GM19239 (cell line): ENCODE data around the gene FBXO36.
"Not testable (repeated sequence)": the region's sequence is repeated elsewhere in the genome, so short reads cannot be mapped to it uniquely, and the experiment has no call there.

ENCODE experiments used
- DNase-seq: peaks from one replicate; pipeline ENCODE4 v3.0.0; 2011; ENCODE audit warnings: low spot score; ENCODE audit not compliant: insufficient read length
- FAIRE-seq: peaks from 2 replicates; lab custom pipeline; 2011; peaks lifted over from hg19 to GRCh38; lab: Jason Lieb, UNC

Gene FBXO36, protein sequence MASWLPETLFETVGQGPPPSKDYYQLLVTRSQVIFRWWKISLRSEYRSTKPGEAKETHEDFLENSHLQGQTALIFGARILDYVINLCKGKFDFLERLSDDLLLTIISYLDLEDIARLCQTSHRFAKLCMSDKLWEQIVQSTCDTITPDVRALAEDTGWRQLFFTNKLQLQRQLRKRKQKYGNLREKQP

GRCh38 chr2:229922449-229923386 is at the start of gene FBXO36:
Gene FBXO36 (plus strand): TSS chr2:229922503. CDS start chr2:229922514, 11 bp downstream.
- peak; percentile 92 for FAIRE-seq
- DNase-seq, result peak; percentile 60

GRCh38 chr2:229873123-229873581 is 49.2 kb upstream of the FBXO36 start:
- FAIRE-seq, result peak; percentile 85
- DNase-seq, result no peak

DNA sequence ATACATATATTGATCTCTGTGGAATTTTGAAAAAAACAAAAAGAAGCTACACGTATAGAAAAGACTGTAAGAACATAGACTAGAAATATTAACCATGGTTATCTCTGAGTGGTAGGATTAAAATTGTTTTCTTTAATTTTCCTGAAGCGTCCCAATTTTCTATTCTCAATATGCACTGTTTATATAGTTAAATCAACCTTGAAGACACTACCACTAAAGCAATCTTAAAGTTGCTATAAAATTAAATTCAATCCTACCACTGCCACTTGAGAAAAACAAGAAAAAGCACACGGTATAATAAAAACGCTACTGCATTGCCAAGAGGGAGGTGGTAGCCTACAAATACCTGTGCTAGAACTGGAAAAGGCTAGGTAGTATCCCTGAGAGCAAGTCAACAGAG is 47.7 kb upstream of the FBXO36 start:
- no peak for DNase-seq
- FAIRE-seq, result peak; percentile 26

- DNase-seq (no peak), FAIRE-seq (no peak)
Measured at GRCh38 chr2:229875549-229875948, 46.8 kb upstream of the FBXO36 start.

DNA sequence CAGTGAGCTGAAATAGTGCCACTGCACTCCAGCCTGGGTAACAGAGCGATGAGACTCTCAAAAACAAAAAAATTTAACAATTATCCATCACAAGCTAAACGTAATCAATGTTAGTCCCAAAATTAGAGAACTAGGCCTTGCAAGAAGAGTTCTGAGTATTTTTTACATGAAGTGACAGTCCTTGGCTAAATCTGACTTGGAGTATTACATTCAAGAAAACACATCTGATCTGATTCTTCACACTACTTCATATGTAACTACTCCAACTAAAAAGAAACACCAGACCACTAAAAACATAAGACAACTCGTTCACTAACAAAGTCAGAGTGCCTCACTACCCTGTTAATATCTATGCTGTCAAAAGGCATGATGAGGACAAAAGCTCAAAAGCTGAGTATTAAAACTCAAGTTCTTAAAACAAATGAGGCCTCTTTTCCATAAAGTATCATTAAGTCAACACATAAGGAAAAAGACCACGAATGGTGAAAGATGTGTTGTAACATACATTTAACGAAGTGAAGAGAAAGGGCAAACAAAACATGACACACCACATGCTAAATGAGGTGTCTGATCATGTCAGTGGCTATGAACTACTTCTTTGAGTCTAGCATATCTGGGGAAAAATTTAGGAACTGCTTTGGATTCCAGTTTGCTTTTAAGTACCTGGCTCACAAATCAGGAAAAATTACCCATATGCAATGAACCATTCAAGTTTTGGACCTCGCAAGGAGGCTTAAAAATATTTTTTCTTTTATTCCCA is 42.9 kb upstream of the FBXO36 start:
- DNase-seq (no peak), FAIRE-seq (no peak)

GRCh38 chr2:229880892-229881586 is 41.3 kb upstream of the FBXO36 start:
- FAIRE-seq, result no peak
- DNase-seq, result no peak

GRCh38 chr2:229882583-229882982 is 39.7 kb upstream of the FBXO36 start:
- DNase-seq, result no peak
- no peak for FAIRE-seq

- FAIRE-seq, result peak; percentile 80
- no peak for DNase-seq
Measured at GRCh38 chr2:229884775-229885699, 37.3 kb upstream of the FBXO36 start.

GRCh38 chr2:229887441-229887840 is 34.9 kb upstream of the FBXO36 start:
- FAIRE-seq (no peak), DNase-seq (no peak)

- DNase-seq (no peak), FAIRE-seq (no peak)
Measured at GRCh38 chr2:229888031-229888430, 34.3 kb upstream of the FBXO36 start.

DNA sequence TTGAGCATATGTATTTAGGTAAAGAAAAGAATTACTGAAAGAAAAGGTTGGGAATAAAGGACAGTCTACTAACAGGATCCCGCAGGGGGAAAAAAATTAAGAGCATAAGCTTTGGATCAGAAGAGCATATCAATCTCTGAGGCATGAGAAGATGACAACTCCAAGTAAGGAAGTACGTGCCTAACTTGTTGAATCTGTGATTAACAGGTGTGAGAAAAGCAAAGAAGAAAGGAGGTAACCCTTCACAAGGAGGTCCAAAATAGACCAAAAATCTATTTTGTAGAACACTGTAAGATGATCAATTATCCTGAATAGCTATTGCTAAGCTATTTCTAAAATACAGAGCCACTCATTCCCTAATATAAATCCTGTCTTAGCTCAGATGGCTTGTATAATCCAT is 33.3 kb upstream of the FBXO36 start:
- no peak for FAIRE-seq

DNA sequence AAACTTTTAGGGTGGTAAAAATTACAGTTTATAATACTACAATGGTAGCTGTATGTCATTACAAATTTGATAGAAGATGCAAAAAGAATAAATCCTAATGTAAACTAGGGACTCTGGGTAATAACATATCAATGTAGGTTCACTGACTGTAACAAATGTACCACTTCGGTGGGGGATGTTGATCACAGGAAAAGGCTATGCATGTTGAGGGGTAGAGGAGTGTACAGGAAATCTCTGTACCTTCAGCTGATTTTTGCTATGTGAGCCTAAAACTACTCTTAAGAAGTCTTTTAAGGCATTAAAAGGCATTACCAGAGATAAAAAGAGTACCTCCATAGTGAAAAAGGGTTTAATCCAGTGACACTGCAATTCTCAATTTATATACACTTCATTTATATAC is 25.4 kb upstream of the FBXO36 start:
- no peak for FAIRE-seq

More for the DNA sequence above, 33.3 kb upstream of the FBXO36 start:
- DNase-seq, result no peak

DNA sequence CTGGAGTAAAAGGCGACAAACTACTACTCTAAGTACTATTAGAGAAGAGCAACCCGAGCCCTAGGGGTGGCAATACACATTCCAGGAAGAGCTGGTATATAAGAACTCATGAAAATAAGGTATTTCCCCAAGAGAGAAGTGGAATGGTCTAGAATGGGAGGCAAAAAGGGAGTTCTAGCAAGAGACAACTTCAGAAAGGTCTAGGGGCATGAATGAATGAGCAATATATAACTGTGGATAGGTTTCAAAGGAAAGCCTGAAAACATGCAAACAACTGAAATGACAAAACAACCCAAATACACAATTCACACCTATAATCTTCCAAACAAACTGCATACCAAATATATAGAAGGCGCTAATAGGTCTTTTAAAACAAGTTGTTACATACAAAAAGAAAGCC is 22.7 kb upstream of the FBXO36 start:
- FAIRE-seq (peak; percentile 61), DNase-seq (no peak)

More for the DNA sequence above, 25.4 kb upstream of the FBXO36 start:
- no peak for DNase-seq

- FAIRE-seq, result no peak
- DNase-seq, result no peak
Measured at GRCh38 chr2:229900012-229900411, 22.3 kb upstream of the FBXO36 start.

DNA sequence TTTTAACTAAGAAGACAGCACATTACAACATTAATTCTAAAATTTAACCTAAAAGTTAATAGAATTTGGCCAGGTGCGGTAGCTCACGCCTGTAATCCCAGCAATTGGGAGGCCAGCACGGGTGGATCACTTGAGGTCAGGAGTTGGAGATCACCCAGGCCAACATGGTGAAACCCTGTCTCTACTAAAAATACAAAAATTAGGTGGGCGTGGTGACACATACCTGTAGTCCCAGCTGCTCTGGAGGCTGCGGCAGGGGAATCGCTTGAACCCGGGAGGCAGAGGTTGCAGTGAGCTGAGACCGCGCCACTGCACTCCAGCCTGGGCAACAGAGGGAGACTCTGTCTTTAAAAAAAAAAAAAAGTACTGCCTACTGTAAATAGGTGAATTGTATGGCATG is 21.8 kb upstream of the FBXO36 start:
- not testable (repeated sequence) for FAIRE-seq, DNase-seq

DNA sequence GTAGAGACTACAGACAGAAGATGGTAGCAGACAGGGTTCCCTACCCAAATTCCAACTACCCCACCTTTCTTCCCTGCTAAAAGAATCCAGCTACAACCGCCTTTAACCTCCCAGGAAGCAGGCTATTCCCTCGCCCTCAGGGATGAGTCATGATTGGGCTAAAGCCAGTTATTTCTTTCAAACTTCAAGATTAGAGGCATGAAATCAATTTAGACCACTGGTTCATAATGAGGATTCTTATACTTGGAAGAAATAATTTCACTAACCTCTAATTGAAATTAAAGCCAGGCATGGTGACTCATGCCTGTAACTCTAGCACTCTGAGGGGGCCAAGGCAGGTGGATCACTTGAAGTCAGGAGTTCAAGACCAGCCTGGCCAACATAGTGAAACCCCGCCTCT is 20.5 kb upstream of the FBXO36 start:
- FAIRE-seq, result no peak
- no peak for DNase-seq

DNA sequence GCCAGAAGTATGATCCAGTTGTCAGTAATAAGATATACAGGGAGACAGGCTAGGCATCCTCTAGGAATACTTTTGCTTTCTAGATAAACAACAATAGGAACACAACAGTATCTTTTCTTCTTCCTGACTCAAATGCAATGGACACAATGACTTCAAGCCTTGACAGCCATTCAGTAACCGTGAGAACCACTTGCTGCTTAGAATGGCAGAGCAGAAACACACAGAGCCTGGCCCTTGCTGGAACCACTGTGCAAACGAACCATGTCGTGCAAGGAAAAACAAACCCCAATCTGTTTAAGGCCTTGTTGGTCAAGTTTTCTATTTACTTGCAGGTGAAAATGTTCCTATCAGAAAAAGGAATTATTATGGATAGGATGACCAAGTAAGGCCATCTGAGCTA is 19.3 kb upstream of the FBXO36 start:
- FAIRE-seq, result no peak
- no peak for DNase-seq

GRCh38 chr2:229905601-229906000 is 16.7 kb upstream of the FBXO36 start:
- DNase-seq (no peak), FAIRE-seq (no peak)

GRCh38 chr2:229909090-229909489 is 13.2 kb upstream of the FBXO36 start:
- FAIRE-seq (no peak), DNase-seq (no peak)
